ENCODE results near the gene BDKRB2. TPM values are rescaled to one million over a fixed set of nuclear protein-coding genes. Genes with fewer than 3 reads are reported as not detected.

The BDKRB2 gene
- total RNA-seq, 1 experiment from 2014 or later, result 0.15 TPM

DNA sequence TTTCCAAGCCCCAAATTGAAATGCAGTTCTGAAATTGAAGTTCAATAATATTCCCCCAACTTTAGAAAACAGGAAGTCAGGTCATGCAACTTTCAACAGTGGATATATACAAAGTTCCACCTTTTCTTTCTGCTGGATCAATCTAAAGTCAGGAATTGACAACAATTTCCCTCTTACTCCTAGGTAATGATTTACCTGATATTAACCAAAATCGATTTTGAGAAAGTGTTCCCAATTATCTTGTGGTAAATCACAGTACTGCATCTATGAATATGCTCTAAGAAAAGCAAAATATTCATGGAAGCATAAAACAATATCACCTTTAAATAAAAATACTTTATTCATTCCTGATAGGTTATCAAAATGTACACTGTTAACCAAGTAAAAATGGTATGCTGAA, 79.8 kb downstream of the BDKRB2 start:
- H3K23ac ChIP-seq (ENCODE audit: insufficient read length, low read depth, low read length), result no peak overlapping the region
- H2BK5ac ChIP-seq (ENCODE audit: insufficient read length, low read length), result no peak overlapping the region
- no peak overlapping the region for H3K9ac ChIP-seq (ENCODE audit: extremely low read depth, insufficient read length, low read length)
- no peak overlapping the region for H2BK120ac ChIP-seq (ENCODE audit: low read depth, low read length, poor library complexity, severe bottlenecking)
- H3K79me2 ChIP-seq (ENCODE audit: insufficient read depth, low read length), result no peaks in the 10 kb centered on the region
- no peak overlapping the region for H2BK12ac ChIP-seq (ENCODE audit: insufficient read length, low read depth, low read length)
- TF ChIP-seq, protein P1, sequence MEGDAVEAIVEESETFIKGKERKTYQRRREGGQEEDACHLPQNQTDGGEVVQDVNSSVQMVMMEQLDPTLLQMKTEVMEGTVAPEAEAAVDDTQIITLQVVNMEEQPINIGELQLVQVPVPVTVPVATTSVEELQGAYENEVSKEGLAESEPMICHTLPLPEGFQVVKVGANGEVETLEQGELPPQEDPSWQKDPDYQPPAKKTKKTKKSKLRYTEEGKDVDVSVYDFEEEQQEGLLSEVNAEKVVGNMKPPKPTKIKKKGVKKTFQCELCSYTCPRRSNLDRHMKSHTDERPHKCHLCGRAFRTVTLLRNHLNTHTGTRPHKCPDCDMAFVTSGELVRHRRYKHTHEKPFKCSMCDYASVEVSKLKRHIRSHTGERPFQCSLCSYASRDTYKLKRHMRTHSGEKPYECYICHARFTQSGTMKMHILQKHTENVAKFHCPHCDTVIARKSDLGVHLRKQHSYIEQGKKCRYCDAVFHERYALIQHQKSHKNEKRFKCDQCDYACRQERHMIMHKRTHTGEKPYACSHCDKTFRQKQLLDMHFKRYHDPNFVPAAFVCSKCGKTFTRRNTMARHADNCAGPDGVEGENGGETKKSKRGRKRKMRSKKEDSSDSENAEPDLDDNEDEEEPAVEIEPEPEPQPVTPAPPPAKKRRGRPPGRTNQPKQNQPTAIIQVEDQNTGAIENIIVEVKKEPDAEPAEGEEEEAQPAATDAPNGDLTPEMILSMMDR (conservative IDR thresholded peaks at IDR 0.05), result no peak
- H3K4me2 ChIP-seq (ENCODE audit: insufficient read depth, insufficient read length, low read length), result no peak overlapping the region
- no peak overlapping the region for H3K4ac ChIP-seq (ENCODE audit: low read depth, low read length)
- no peak overlapping the region for H4K8ac ChIP-seq (replicated peaks; ENCODE audit: insufficient read length, low read depth, low read length)
- H4K91ac ChIP-seq (ENCODE audit: insufficient read length, low read depth, low read length), result no peak overlapping the region
- H3K27me3 Mint-ChIP-seq (ENCODE audit: low read depth), result no peaks in the 10 kb centered on the region
- peaks cover 13 to 18% of the 10 kb centered on the region in 2 experiments; a peak in 3 of 4 replicates for H3K4me1 Mint-ChIP-seq
- no peak overlapping the region for H3K27ac Mint-ChIP-seq
- H3K27me3 ChIP-seq (ENCODE audit: insufficient read depth, low read length), result no peaks in the 10 kb centered on the region
- no peak overlapping the region for H2BK15ac ChIP-seq (ENCODE audit: low read depth, low read length)
- H3K56ac ChIP-seq (ENCODE audit: insufficient read length, low read depth, low read length), result no peak overlapping the region
- no peaks in the 10 kb centered on the region for H3K9me3 ChIP-seq (ENCODE audit: control insufficient read depth, low read depth, low read length)
- peaks cover 0 to 14% (median 12%) of the 10 kb centered on the region in 3 experiments; a peak in 5 of 7 replicates for H3K36me3 Mint-ChIP-seq (ENCODE audit: insufficient read depth in 1 of 3, low read depth in 3 of 3)
- no peak overlapping the region for H4K5ac ChIP-seq (ENCODE audit: insufficient read length, low read depth, low read length)
- DNase-seq, result no peak
- no peak overlapping the region for H2AK5ac ChIP-seq (ENCODE audit: insufficient read length, low read length)
- H3K27ac ChIP-seq (ENCODE audit: insufficient read length, low read depth, low read length), result no peak overlapping the region
- H4K20me1 ChIP-seq (ENCODE audit: control insufficient read depth, insufficient read depth, insufficient read length), result no peaks in the 10 kb centered on the region
- H3T11ph ChIP-seq (ENCODE audit: low read length), result no peak overlapping the region
- H3K79me1 ChIP-seq (ENCODE audit: insufficient read depth, low read depth, low read length, poor library complexity, severe bottlenecking), result no peaks in the 10 kb centered on the region
- no peaks in the 10 kb centered on the region for H3K4me1 ChIP-seq (ENCODE audit: insufficient read depth, low read length)
- WGBS (ENCODE audit: extremely low coverage, insufficient read length, low lambda C conversion rate), result no CpG with 5 or more reads among the region's 1 CpG
- H3K23me2 ChIP-seq (ENCODE audit: insufficient read length, low read depth, low read length, poor library complexity, severe bottlenecking), result no peaks in the 10 kb centered on the region
- no peak overlapping the region for H3K14ac ChIP-seq (ENCODE audit: insufficient read depth, low read length)
- no peak overlapping the region for H3K4me3 Mint-ChIP-seq
- H2AFZ ChIP-seq (ENCODE audit: low read length), result no peak overlapping the region
- H3K18ac ChIP-seq (ENCODE audit: insufficient read length, low read depth, low read length), result no peak overlapping the region
- H3K9me3 Mint-ChIP-seq, result no peaks in the 10 kb centered on the region
- H2BK20ac ChIP-seq (ENCODE audit: low read depth, low read length, poor library complexity, severe bottlenecking), result no peak overlapping the region
